Measurements from ENCODE around the gene CPLANE1.
"Not testable (repeated sequence)": the region's sequence is repeated elsewhere in the genome, so short reads cannot be mapped to it uniquely, and the experiment has no call there.

GRCh38 chr5:37135312-37135711, 113.9 kb downstream of the CPLANE1 start:
- not testable (repeated sequence) for TF ChIP-seq POLR2A (IDR thresholded peaks at IDR 0.05)
- TF ChIP-seq, protein P1, sequence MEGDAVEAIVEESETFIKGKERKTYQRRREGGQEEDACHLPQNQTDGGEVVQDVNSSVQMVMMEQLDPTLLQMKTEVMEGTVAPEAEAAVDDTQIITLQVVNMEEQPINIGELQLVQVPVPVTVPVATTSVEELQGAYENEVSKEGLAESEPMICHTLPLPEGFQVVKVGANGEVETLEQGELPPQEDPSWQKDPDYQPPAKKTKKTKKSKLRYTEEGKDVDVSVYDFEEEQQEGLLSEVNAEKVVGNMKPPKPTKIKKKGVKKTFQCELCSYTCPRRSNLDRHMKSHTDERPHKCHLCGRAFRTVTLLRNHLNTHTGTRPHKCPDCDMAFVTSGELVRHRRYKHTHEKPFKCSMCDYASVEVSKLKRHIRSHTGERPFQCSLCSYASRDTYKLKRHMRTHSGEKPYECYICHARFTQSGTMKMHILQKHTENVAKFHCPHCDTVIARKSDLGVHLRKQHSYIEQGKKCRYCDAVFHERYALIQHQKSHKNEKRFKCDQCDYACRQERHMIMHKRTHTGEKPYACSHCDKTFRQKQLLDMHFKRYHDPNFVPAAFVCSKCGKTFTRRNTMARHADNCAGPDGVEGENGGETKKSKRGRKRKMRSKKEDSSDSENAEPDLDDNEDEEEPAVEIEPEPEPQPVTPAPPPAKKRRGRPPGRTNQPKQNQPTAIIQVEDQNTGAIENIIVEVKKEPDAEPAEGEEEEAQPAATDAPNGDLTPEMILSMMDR (IDR thresholded peaks at IDR 0.05): not testable (repeated sequence)

All from thyroid gland (tissue), 4 donors.